Brain microvascular endothelial cell (primary cell): ENCODE data around the gene NYNRIN.

ENCODE experiments used
- DNase-seq: peaks from one replicate; pipeline ENCODE4 v3.0.0-alpha.2; 2020
- H3K27ac ChIP-seq: fragments of 250-450 bp; sonication (Bioruptor Pico); 2 replicates; pipeline ENCODE4 v1.5.1; 2020; ENCODE audit warnings: mild to moderate bottlenecking, moderate library complexity
- H3K27me3 ChIP-seq: fragments of 250-450 bp; sonication (Bioruptor Pico); replicated peaks from 2 replicates; pipeline ENCODE4 v1.5.1; 2020; ENCODE audit warnings: mild to moderate bottlenecking
- H3K36me3 ChIP-seq: fragments of 250-450 bp; sonication (Bioruptor Pico); replicated peaks from 2 replicates; pipeline ENCODE4 v1.5.1; 2020; ENCODE audit warnings: mild to moderate bottlenecking
- H3K4me3 ChIP-seq: 2 replicates; pipeline ENCODE4 v1.5.1; 2011; ENCODE audit warnings: low read depth, mild to moderate bottlenecking, control low read depth, low read length, moderate library complexity
- CTCF ChIP-seq: IDR thresholded peaks from 2 replicates; pipeline ENCODE4 v1.5.1; 2011; ENCODE audit warnings: low read depth, mild to moderate bottlenecking, moderate library complexity, low read length, control low read depth, inconsistent platforms; ENCODE audit errors: missing control alignments
- in situ Hi-C: cut with HindIII; loops from 2 replicates; pipeline ENCODE4 v1.10.0; 2017; ENCODE audit warnings: low sequenced_read_pairs, low pct_ligation_motif_present

Gene NYNRIN

GRCh38 chr14:24365600-24366412 is 33.0 kb upstream of the NYNRIN start:
- peak overlapping the region; percentile 48 for H3K4me3 ChIP-seq
- peak overlapping the region; percentile 81 for H3K27ac ChIP-seq
- no peaks in the 10 kb centered on the region for H3K27me3 ChIP-seq

DNA sequence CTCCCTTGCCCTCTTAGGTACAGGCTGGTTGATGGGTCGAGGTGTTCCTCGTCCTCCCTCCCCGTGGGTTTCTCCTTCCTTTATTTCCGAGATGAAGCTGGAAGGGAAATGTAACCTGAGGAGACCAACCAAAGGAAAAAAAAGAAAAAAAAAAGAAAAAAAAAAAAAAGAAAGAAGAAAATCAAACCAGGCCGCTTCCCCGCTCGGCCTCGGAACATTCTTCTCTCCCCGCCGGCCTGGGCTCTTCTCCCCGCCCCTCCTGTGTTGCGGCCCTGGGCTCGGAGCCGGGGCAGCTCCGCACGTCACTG is 32.4 kb upstream of the NYNRIN start:
- Histone ChIP-seq H3K4me3 (peak overlapping the region; percentile 48), H3K27me3 (no peaks in the 10 kb centered on the region), H3K27ac (peak overlapping the region; percentile 81), H3K36me3 (no peaks in the 10 kb centered on the region)
- no peak for DNase-seq
- TF ChIP-seq CTCF = no peak
- in situ Hi-C loops = no loop called here

More at GRCh38 chr14:24365600-24366412, 33.0 kb upstream of the NYNRIN start:
- TF ChIP-seq CTCF = peak; percentile 93
- DNase-seq = peak; percentile 87
- no peaks in the 10 kb centered on the region for H3K36me3 ChIP-seq
- in situ Hi-C loops = no loop called here

DNA sequence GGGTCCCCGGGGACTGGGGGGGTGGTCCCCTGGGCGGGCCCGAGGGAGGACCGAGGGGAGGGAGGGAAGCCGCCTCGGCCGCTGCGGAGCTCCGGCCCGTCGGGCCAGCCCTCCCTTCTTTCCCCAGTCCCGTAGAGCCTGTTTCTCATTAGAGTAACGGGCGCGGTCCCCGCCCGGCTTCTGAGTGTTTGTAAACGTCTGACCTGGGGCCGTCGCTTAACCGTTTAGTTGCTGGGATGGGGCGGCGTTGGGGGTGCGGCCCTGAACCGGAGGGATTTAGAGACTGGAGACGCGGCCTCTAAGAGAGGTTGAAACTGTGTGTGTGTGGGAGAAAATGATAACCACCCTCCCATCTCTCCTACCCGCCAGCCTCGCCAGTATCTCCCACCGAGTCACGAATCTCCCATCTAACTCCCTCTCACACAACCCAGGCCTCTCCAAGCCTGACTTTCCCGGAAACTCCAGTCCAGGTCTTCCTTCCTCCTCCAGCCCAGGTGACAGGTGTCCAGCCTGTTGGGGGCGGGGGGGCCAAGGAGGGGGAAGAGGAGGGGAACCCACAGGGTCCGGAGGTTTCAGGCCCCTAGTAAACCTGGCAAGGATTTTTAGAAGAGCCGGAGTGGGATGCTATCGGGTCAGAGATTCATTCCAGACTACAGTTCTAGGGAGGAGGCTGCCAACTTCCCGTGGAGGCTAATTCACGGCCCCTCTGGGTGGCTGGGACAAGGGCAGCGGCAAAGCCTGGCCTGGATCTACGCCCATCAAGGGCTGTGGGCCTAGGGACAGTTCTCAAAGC is 31.9 kb upstream of the NYNRIN start:
- DNase-seq = peak; percentile 89
- Histone ChIP-seq H3K36me3 (no peaks in the 10 kb centered on the region), H3K4me3 (peak overlapping the region; percentile 48), H3K27ac (peak overlapping the region; percentile 81), H3K27me3 (no peaks in the 10 kb centered on the region)
- in situ Hi-C loops = no loop called here
- no peak for TF ChIP-seq CTCF

- no peaks in the 10 kb centered on the region for H3K27me3 ChIP-seq
- peak within 1 kb of the TSS; percentile 80 for H3K4me3 ChIP-seq
- peak within 1 kb of the TSS; percentile 82 for H3K27ac ChIP-seq
- DNase-seq = peak; percentile 93
- no peaks in the 10 kb centered on the region for H3K36me3 ChIP-seq
- in situ Hi-C loops = no loop called here
- TF ChIP-seq CTCF = no peak
Measured at GRCh38 chr14:24367514-24368211, 31.1 kb upstream of the NYNRIN start, which contains the start of gene NFATC4. TSS of gene NFATC4 (plus strand) at chr14:24368184. CDS start at chr14:24368341, 157 bp downstream.

GRCh38 chr14:24368212-24368561 is 30.6 kb upstream of the NYNRIN start:
- H3K27me3 ChIP-seq = no peaks in the 10 kb centered on the region
- no peak for TF ChIP-seq CTCF
- in situ Hi-C loops = no loop called here
- H3K27ac ChIP-seq = peak overlapping the region; percentile 82
- peaks cover 3% of the 10 kb centered on the region for H3K36me3 ChIP-seq
- DNase-seq = no peak
- peak overlapping the region; percentile 80 for H3K4me3 ChIP-seq
